Fibroblast of the aortic adventitia (primary cell): ENCODE data around the gene AMPD3. TPM values are rescaled to one million over a fixed set of nuclear protein-coding genes. Genes with fewer than 3 reads are reported as not detected.

Experiments used
- DNase-seq: peaks from one replicate; pipeline ENCODE4 v3.0.0-alpha.2; 2010; ENCODE audit warnings: low read depth
- H3K4me3 ChIP-seq: 2 replicates; pipeline ENCODE4 v1.5.1; 2011; ENCODE audit warnings: low read depth, mild to moderate bottlenecking, control low read depth, low read length, moderate library complexity
- CTCF ChIP-seq: IDR thresholded peaks from 2 replicates; pipeline ENCODE4 v1.5.1; 2011; ENCODE audit warnings: mild to moderate bottlenecking, low read length, control low read depth, inconsistent platforms; ENCODE audit not compliant: insufficient read depth
- total RNA-seq: library from RNA; depleted of rRNA; stranded (reverse); fragments of >200 nt; gene quantifications from 2 replicates; pipeline ENCODE4 v1.2.3, GENCODE V29; 2012; ENCODE audit warnings: low replicate concordance

AMPD3 gene
- total RNA-seq, 1 donor = 7.0 TPM

GRCh38 chr11:10494636-10495463 lies 39.8 kb downstream of the AMPD3 start:
- DNase-seq = no peak
- H3K4me3 ChIP-seq = no peak overlapping the region
- no peak for TF ChIP-seq CTCF

GRCh38 chr11:10495464-10495786 lies 40.4 kb downstream of the AMPD3 start:
- no peak overlapping the region for H3K4me3 ChIP-seq
- DNase-seq = no peak
- TF ChIP-seq CTCF = no peak

- DNase-seq = no peak
- no peak overlapping the region for H3K4me3 ChIP-seq
- no peak for TF ChIP-seq CTCF
Measured at GRCh38 chr11:10496296-10496936, 41.4 kb downstream of the AMPD3 start.

- TF ChIP-seq CTCF = no peak
- no peak for DNase-seq
- H3K4me3 ChIP-seq = no peak overlapping the region
Measured at GRCh38 chr11:10497371-10498021, 42.4 kb downstream of the AMPD3 start.

GRCh38 chr11:10498022-10498400 lies 42.9 kb downstream of the AMPD3 start:
- TF ChIP-seq CTCF = no peak
- no peak overlapping the region for H3K4me3 ChIP-seq
- no peak for DNase-seq

GRCh38 chr11:10498426-10499250 lies 43.6 kb downstream of the AMPD3 start:
- no peak for DNase-seq
- no peak for TF ChIP-seq CTCF
- H3K4me3 ChIP-seq = no peak overlapping the region
